Natural killer cell (primary cell): ENCODE measurements around the gene PSMA2. TPM values are rescaled to one million over a fixed set of nuclear protein-coding genes. Genes with fewer than 3 reads are reported as not detected.
A peak's percentile ranks its signal among the peaks of the same experiment; 100 is the strongest.

Source experiments
- ATAC-seq, 3 donors: fragments of 150-1000 bp in 2 of 3; fragments of 200-7000 bp in 1 of 3; cut with Tn5 transposase; 1 replicate in 1 of 3; 2 replicates in 2 of 3; pipeline ENCODE4 v1.10.0; 2021; ENCODE audit warnings: mild to moderate bottlenecking in 2 of 3, moderate library complexity in 2 of 3
- DNase-seq, 2 donors: peaks; one replicate each; pipeline versions ENCODE4 v3.0.0 to v3.0.0-alpha.2; 2013 to 2021; ENCODE audit warnings: mixed read lengths in 1 of 2
- H3K27ac ChIP-seq: one replicate; pipeline ENCODE4 v1.5.1; 2013; ENCODE audit warnings: mild to moderate bottlenecking, low read length
- H3K27me3 ChIP-seq: one replicate; pipeline ENCODE4 v1.6.1; 2013; ENCODE audit warnings: low read length; ENCODE audit not compliant: control insufficient read depth, insufficient read depth
- H3K36me3 ChIP-seq: one replicate; pipeline ENCODE4 v1.6.1; 2013; ENCODE audit warnings: low read length; ENCODE audit not compliant: control insufficient read depth, insufficient read depth
- H3K4me1 ChIP-seq: one replicate; pipeline ENCODE4 v1.6.1; 2013; ENCODE audit warnings: low read length; ENCODE audit not compliant: control insufficient read depth, insufficient read depth
- H3K4me3 ChIP-seq: one replicate; pipeline ENCODE4 v1.5.1; 2013; ENCODE audit warnings: low read length
- H3K9me3 ChIP-seq: one replicate; pipeline ENCODE4 v1.6.1; 2013; ENCODE audit warnings: low read length; ENCODE audit not compliant: control insufficient read depth, insufficient read depth
- H3K27ac Mint-ChIP-seq, 2 donors: one replicate each; pipeline ENCODE4 v1.8.0; 2022; ENCODE audit warnings: mild to moderate bottlenecking in 2 of 2, mixed read lengths in 2 of 2, moderate library complexity in 1 of 2
- H3K27me3 Mint-ChIP-seq, 2 donors: one replicate each; pipeline ENCODE4 v1.8.0; 2022; ENCODE audit warnings: low read depth in 2 of 2, mixed read lengths in 2 of 2
- H3K36me3 Mint-ChIP-seq: one replicate; pipeline ENCODE4 v1.8.0; 2022; ENCODE audit warnings: mixed read lengths
- H3K4me1 Mint-ChIP-seq, 2 donors: one replicate each; pipeline ENCODE4 v1.8.0; 2022; ENCODE audit warnings: mixed read lengths in 2 of 2
- H3K4me3 Mint-ChIP-seq: one replicate; pipeline ENCODE4 v1.8.0; 2022; ENCODE audit warnings: mild to moderate bottlenecking, moderate library complexity, mixed read lengths
- H3K9me3 Mint-ChIP-seq, 2 donors: one replicate each; pipeline ENCODE4 v1.8.0; 2022; ENCODE audit warnings: mixed read lengths in 2 of 2
- WGBS: methylation state at CpG from one replicate; pipeline ENCODE4 v1.1.7; 2013; ENCODE audit warnings: missing lambda C conversion rate; ENCODE audit not compliant: insufficient coverage; 5-methylcytosine and 5-hydroxymethylcytosine counted together
- intact Hi-C: fragments of 100-400 bp; cut with micrococcal nuclease; formaldehyde crosslinking; loops from one replicate; pipeline ENCODE4 v1.14.2; 2022
- total RNA-seq, 4 donors: library from RNA; stranded (reverse); fragments of 120-200 nt in 1 of 4; gene quantifications; one replicate each; pipeline versions ENCODE4 v1.2.3 to v1.2.4, GENCODE V29; 2013 to 2022
- TF ChIP-seq, protein P1 (sequence below): fragments of 200-600 bp; IDR thresholded peaks from one replicate; pipeline ENCODE4 v1.8.0; 2022; ENCODE audit warnings: antibody characterized with exemption

Gene PSMA2
- total RNA-seq, 3 donors from 2014 or later (not counting 1 experiment from before 2014, with no cell fraction given) = 46.5 to 55.6 (median 48.3) TPM

DNA sequence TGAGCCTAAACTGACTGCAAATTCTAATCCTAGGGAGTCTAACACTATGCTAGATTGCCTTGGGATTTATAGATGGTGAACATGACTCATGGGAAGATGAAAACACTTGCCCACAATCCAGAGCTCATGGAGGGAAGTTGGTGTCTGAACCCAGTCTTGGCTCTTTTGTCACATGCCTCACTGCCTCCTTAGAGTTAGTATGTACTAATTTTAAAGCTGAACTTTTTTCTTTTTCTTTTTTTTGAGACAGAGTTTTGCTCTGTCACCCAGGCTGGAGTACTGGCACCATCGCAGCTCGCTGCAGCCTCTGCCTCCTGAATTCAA is 14.6 kb upstream of the PSMA2 start:
- ATAC-seq (no peak), DNase-seq (no peak)
- H3K4me3 ChIP-seq = no peak overlapping the region
- no peak overlapping the region for H3K27ac ChIP-seq
- intact Hi-C loops = no loop called here
- 100% methylated on average over 2 of the region's 2 CpGs for WGBS
- H3K9me3 Mint-ChIP-seq = no peaks in the 10 kb centered on the region
- H3K27me3 ChIP-seq = no peaks in the 10 kb centered on the region
- H3K4me3 Mint-ChIP-seq = no peak overlapping the region
- no peaks in the 10 kb centered on the region for H3K4me1 Mint-ChIP-seq
- H3K36me3 Mint-ChIP-seq = no peaks in the 10 kb centered on the region
- H3K9me3 ChIP-seq = no peaks in the 10 kb centered on the region
- no peaks in the 10 kb centered on the region for H3K36me3 ChIP-seq
- TF ChIP-seq, protein P1, sequence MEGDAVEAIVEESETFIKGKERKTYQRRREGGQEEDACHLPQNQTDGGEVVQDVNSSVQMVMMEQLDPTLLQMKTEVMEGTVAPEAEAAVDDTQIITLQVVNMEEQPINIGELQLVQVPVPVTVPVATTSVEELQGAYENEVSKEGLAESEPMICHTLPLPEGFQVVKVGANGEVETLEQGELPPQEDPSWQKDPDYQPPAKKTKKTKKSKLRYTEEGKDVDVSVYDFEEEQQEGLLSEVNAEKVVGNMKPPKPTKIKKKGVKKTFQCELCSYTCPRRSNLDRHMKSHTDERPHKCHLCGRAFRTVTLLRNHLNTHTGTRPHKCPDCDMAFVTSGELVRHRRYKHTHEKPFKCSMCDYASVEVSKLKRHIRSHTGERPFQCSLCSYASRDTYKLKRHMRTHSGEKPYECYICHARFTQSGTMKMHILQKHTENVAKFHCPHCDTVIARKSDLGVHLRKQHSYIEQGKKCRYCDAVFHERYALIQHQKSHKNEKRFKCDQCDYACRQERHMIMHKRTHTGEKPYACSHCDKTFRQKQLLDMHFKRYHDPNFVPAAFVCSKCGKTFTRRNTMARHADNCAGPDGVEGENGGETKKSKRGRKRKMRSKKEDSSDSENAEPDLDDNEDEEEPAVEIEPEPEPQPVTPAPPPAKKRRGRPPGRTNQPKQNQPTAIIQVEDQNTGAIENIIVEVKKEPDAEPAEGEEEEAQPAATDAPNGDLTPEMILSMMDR = no peak
- no peak overlapping the region for H3K27ac Mint-ChIP-seq
- no peaks in the 10 kb centered on the region for H3K4me1 ChIP-seq
- H3K27me3 Mint-ChIP-seq = no peaks in the 10 kb centered on the region

DNA sequence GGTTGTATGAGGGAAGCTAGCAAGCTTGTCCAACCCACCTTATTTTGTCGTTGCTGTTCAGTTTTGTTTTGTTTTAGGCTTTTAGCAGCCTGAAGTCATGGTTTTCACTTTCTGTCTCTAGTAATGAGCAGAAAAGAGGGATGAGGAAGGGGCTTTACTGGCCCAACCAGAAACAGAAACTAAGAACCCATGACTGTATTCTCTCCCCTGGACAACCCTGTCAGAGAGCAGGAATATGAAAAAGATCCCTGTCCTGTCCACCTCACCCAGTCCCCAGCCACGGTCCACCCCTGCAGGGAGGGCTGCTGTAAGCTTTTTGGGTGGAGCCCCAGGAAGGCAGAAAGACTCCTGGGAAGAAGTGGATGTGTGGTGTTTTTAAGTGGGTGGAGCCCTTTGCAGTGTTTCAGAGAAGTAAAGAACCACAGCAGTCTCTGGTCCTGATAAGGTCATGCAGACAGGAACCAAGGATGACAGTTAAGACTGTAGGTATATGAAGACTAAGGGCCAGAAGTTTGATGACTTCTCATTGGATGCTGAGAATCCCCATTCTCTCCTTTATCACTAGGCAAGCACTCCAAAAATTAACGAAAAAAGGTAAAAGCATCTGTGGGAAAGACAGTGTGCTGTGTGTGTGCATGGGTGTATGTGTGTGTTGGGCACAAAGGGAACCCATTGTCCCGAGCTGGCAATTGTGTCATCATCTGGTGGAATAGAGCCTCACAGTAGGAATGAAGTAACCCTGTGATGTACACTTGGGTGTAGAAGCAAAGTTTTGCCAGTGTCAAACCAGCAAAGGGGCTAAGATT is 14.1 kb upstream of the PSMA2 start:
- WGBS = 47% methylated on average over 3 of the region's 4 CpGs
- H3K36me3 Mint-ChIP-seq = no peaks in the 10 kb centered on the region
- no peaks in the 10 kb centered on the region for H3K9me3 Mint-ChIP-seq
- no peaks in the 10 kb centered on the region for H3K27me3 Mint-ChIP-seq
- H3K4me3 ChIP-seq = no peak overlapping the region
- DNase-seq (no peak), ATAC-seq (no peak)
- no peak overlapping the region for H3K27ac ChIP-seq
- H3K4me1 Mint-ChIP-seq = no peaks in the 10 kb centered on the region
- no peaks in the 10 kb centered on the region for H3K27me3 ChIP-seq
- no peaks in the 10 kb centered on the region for H3K4me1 ChIP-seq
- intact Hi-C loops = no loop called here
- H3K36me3 ChIP-seq = no peaks in the 10 kb centered on the region
- TF ChIP-seq, protein P1 = no peak
- no peak overlapping the region for H3K4me3 Mint-ChIP-seq
- no peak overlapping the region for H3K27ac Mint-ChIP-seq
- H3K9me3 ChIP-seq = no peaks in the 10 kb centered on the region

DNA sequence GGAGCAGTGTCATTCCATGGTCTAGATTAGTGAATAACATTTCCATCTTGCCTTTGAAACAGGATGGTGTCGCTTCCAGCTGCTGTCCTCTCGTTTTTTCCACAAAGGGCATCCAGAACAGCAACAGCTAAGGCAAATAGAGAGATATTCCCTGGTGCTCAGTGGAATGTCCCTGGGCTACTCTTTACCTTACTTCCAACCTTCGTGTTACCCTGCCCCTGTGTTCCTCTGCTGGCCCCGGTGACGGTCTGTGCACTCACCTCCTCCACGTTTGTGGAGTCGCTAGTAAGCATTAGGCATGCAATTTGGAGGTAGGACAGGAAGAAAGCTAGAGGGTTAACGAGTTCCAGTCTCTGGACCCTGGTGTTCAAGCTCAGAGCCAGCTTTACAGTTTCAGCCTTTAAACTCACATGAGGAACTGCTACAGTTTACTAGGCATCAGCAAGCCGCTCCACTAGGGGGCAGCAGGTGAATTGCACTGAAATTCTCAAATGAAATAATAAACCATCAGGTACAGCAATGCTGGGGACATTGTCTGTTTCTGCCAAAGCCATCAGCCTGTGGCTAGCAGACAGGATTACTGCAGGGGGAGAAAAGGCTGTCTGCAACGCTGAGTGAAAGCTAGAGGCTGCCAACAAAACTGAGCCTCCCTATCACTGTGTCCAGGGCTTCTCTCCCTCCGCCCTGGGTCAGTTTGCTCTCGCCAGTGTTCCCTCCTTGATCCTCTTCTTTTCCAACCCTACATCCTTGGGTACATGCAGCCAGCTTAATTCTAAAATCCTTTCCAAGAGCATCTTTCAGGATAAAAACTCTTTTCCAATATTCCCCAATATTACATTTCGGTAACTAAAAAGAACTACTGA is 9.2 kb upstream of the PSMA2 start:
- Histone ChIP-seq H3K4me1 (no peaks in the 10 kb centered on the region), H3K4me3 (no peak overlapping the region), H3K36me3 (peaks cover 20% of the 10 kb centered on the region), H3K27me3 (no peaks in the 10 kb centered on the region), H3K27ac (no peak overlapping the region), H3K9me3 (no peaks in the 10 kb centered on the region)
- ATAC-seq (peak; percentile 58 to 77 (median 74)), DNase-seq (peak; percentile 42 to 80)
- Mint-ChIP-seq H3K4me3 (no peak overlapping the region), H3K9me3 (no peaks in the 10 kb centered on the region), H3K27ac (no peak overlapping the region), H3K4me1 (no peaks in the 10 kb centered on the region), H3K27me3 (no peaks in the 10 kb centered on the region), H3K36me3 (peaks cover 6% of the 10 kb centered on the region)
- TF ChIP-seq, protein P1 = peak; percentile 85
- 68% methylated on average over 13 of the region's 13 CpGs for whole genome bisulfite sequencing
- intact Hi-C loops = loop anchor here (1.0 to 2.0 kb wide), 2 partner anchors 780 to 898 kb away; no protein-coding TSS in a partner anchor
